Sigmoid colon (tissue), 4 donors: ENCODE data around the gene AMBP.

Experiments
- CTCF ChIP-seq, 4 experiments: fragments of 450-650 bp in 3 of 4; fragments of 200-600 bp in 1 of 4; IDR thresholded peaks; one replicate each; pipeline ENCODE4 v1.5.1; 2016 to 2019; ENCODE audit warnings: antibody characterized with exemption in 4 of 4, mild to moderate bottlenecking in 3 of 4, moderate library complexity in 2 of 4
- EP300 ChIP-seq, 4 donors: sonication (generic); formaldehyde crosslinking; IDR thresholded peaks; one replicate each; pipeline ENCODE4 v1.6.1; 2017; ENCODE audit warnings: antibody characterized with exemption in 4 of 4
- POLR2A ChIP-seq, 2 donors: fragments of 450-650 bp; IDR thresholded peaks; one replicate each; pipeline ENCODE4 v1.6.1; 2016; ENCODE audit warnings: antibody characterized with exemption in 2 of 2, mild to moderate bottlenecking in 2 of 2, moderate library complexity in 2 of 2
- POLR2AphosphoS5 ChIP-seq, 4 donors: sonication (generic); formaldehyde crosslinking; IDR thresholded peaks; one replicate each; pipeline ENCODE4 v1.6.1; 2017; ENCODE audit warnings: antibody characterized with exemption in 4 of 4

- TF ChIP-seq POLR2AphosphoS5 (IDR thresholded peaks at IDR 0.05), result no peak
- no peak for TF ChIP-seq CTCF (IDR thresholded peaks at IDR 0.05)
- TF ChIP-seq EP300 (IDR thresholded peaks at IDR 0.05), result no peak
- TF ChIP-seq POLR2A (IDR thresholded peaks at IDR 0.05), result no peak
These were observed 18.9 kb downstream of the AMBP start for GRCh38 chr9:114059047-114059803.
